NK-92 treated with Interleukin-12 subunit alpha and Interleukin-12 subunit beta, amount 100 ng/mL, for 24 hours (cell line): Measurements from ENCODE around the gene PPT1.
"Not testable (repeated sequence)": the region's sequence is repeated elsewhere in the genome, so short reads cannot be mapped to it uniquely, and the experiment has no call there.

Experiments used
- DNase-seq: peaks from one replicate; lab custom pipeline; 2025; lab: John Stamatoyannopoulos, UW

Gene PPT1

DNA sequence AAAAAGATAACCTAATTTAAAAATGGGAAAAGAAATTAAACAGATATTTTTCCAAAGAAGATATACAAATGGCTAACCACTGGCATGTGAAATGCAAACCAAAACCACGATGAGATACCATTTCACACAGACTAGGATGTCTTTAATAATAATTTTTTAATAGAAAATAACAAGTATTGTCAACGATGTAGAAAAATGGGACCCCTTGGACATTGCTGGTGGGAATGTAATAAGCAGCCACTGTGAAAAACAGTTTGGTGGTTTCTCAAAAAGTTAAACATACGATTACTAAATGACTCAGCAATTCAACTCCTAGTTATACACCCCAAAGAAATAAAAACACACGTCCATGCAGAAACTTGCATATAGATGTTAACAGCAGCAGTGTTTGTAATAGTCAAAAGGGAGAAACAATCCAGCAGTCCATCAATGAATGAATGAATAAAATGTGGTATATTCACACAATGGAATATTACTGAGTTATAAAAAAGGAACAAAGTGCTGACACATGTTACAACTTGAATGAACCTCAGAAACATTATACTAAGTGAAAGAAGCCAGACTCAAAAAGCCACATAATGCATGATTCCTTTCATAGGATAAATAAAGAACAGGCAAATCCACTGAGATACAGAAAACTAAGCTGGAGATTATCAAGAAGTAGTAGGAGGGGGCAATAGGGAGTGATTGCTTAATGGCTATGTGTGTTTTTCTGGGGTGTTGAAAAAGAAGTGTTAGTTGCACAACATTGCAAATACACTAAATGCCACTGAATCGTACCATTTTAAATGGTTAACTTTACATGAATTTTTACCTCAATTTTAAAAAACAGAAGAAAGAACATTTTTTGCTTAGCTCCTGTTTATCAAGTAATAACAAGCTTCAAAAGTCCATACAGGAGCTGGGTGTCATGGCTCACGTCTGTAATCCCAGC is 4.1 kb downstream of the PPT1 start:
- no peak for DNase-seq

DNA sequence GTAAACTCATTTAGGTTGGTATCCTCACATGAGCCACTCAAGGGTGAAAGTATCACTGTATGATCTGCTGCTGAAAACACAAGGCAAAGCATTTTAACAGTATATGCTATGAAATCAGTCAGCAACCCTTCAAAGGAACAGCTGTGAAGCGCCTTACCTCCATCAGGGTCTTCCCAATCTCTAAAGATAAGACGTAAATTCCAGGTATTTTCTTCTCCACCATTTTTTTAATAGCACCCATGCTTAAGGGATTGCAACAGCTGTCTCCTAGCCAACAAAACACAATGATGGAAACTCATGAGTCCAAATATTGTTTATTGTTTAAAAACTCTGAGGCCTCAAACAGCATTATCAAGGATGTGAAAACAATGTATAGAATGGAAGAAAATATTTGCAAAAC is 4.8 kb downstream of the PPT1 start:
- DNase-seq: no peak

GRCh38 chr1:40090652-40091355 is 6.2 kb downstream of the PPT1 start:
- no peak for DNase-seq

- DNase-seq: not testable (repeated sequence)
Observed at GRCh38 chr1:40084750-40085149, 12.3 kb downstream of the PPT1 start.

GRCh38 chr1:40081871-40082270 is 15.2 kb downstream of the PPT1 start:
- no peak for DNase-seq

DNA sequence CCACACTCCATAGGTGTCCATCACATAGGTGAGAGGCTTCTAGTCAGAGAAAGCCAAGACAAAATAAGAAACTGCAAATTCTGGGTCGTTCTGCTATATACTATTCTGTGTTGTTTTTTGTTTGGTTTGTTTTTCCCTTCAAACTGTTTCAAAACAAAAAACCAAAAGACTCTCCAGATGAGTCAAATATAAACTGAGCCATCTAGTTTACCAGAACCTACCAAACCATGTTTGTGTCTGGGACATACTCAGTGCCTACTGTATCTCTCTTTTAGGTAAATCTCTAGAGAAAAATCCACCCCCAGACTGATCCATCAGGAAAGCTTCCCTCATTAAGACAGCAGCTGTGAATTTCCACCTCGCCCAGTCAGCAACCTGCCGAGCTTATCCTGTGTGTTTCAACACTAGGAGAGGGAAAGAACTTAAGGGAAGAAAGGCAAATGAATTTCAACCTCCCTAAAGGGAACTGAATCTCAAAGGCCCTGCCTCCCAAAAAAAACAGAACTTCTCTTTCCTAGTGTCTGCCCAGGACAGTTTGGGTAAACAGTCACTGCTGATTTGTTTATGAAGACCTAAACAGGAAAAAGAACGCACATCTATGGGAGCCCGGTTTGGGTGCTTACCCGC is 17.2 kb downstream of the PPT1 start:
- no peak for DNase-seq

DNA sequence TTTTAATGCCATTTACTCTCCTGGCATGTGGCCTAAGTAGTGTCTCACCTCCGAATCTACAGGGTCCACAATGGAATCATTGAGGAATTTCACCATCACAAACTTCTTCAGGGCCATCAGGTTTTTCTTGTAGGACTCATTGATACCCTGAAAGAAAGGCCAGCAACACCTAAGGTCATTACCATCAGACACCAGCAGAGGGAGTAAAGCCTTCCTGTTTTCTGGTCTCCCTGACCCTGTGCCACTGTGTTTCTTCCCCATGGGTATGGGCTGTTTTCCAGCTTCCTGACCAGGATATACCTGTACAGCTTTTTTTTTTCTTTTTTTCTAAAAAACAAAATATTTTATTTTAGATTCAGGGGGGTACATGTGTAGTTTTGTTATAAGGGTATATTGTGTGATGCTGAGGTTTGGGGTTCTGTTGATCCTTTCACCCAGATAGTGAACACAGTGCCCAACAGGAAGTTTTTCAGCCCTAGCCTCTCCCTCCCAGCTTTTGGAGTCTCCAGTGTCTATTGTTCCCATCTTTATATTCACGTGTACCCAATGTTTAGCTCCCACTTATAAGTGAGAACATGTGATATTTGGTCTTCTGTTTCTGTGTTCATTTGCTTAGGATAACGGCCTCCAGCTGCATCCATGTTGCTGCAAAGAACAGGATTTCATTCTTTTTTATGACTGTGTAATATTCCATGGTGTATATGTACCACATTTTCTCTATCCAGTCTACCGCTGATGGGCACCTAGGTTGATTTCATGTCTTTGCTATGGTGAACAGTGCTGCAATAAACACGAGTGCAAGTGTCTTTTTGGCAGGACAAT is 18.3 kb downstream of the PPT1 start:
- peak; percentile 13 for DNase-seq

GRCh38 chr1:40076895-40077312 is 20.1 kb downstream of the PPT1 start:
- DNase-seq: no peak

DNA sequence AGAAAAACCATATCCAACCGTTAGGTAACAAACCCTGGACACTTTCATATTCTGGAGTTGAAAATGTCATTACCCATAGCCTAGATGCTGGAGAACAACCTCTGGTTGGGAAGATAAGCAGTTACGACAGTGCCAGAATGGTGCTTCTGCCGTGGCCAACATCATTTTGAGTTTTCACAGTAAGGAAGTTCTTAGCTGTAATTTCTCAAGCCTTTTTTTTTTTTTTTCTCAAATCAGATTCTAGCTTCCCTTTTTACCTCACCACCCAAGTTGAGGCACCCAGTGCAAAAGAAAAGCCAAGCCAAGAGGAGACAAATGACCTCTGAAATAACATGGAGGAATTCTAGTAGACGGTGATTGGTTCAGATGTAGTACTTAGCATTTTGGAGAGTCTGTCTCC is 21.8 kb downstream of the PPT1 start:
- DNase-seq: no peak

GRCh38 chr1:40073062-40073461 is 24.0 kb downstream of the PPT1 start:
- no peak for DNase-seq

DNA sequence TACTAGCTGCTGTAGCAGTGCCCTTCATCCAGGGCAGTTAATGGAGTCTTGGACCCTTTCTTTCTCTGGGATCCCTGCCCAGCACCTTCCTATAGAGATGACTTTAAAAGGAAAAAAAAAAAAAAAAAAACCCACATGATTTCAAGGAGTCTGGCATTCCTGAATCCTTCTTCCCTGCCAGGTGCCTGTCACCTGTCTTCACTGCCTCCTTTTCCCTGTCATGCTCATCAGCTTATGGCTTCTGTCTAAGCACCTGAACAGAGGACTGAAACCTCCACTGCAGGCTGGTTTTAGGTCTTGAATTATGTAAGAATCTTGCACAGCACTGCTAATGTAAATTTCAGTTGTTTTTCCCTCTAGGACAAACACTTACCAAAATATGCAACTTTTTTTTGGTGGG is 24.9 kb downstream of the PPT1 start:
- no peak for DNase-seq

DNA sequence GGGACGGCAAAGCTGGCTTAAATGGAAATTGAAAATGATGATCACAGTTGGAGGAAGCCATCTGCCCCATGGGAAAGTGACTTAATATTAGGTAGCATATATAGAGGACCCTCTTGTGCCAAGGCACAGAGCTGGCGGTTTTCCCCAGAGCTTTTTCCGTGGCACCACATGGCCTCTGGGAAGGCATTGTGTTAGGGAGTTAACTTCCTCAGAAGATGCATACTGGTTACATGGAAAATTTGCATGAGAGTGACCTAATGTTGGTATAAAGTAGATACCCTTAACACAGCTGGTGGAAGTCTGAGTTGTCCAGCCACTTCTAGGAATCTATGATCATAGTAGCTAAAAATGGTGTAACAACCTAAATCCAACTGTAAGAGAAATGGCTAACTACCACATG is 29.2 kb downstream of the PPT1 start:
- DNase-seq: no peak

- no peak for DNase-seq
Observed at GRCh38 chr1:40067023-40067422, 30.0 kb downstream of the PPT1 start.

DNA sequence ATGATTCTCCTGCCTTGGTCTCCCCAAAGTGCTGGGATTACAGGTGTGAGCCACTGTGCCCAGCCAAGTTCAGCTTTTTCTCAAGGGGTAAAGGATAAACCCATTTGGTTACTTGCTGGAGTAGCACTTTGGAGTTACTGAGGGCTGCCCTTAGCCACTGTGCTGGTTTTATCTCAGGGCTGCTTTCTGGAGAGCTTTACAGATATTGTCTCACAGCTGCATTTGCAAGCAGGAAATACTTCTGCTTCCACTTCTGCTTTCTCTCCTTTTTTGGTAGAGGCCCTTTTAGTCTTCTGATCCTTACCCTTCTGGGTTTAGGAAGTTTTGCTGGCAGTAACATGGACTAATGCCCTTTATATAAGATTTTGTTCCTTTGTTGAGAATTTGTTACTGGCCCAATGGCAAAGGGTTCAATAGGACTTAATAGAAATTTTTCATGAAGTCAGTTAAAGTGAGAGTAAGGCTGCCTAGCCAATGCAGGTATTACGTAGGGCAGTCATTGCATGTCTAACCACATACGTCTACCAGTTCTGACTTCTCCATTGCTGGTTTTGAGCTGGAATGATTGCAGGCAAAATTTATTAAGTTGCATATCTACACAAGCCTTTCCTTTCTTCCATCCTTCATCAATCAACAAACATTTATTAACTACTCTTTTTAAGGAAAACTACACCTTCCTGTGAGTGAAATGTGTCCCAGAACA is 32.1 kb downstream of the PPT1 start:
- no peak for DNase-seq

- DNase-seq: peak; percentile 36
Observed at GRCh38 chr1:40059960-40060750, 36.9 kb downstream of the PPT1 start.

- peak; percentile 12 for DNase-seq
Observed at GRCh38 chr1:40059338-40059959, 37.6 kb downstream of the PPT1 start.

DNA sequence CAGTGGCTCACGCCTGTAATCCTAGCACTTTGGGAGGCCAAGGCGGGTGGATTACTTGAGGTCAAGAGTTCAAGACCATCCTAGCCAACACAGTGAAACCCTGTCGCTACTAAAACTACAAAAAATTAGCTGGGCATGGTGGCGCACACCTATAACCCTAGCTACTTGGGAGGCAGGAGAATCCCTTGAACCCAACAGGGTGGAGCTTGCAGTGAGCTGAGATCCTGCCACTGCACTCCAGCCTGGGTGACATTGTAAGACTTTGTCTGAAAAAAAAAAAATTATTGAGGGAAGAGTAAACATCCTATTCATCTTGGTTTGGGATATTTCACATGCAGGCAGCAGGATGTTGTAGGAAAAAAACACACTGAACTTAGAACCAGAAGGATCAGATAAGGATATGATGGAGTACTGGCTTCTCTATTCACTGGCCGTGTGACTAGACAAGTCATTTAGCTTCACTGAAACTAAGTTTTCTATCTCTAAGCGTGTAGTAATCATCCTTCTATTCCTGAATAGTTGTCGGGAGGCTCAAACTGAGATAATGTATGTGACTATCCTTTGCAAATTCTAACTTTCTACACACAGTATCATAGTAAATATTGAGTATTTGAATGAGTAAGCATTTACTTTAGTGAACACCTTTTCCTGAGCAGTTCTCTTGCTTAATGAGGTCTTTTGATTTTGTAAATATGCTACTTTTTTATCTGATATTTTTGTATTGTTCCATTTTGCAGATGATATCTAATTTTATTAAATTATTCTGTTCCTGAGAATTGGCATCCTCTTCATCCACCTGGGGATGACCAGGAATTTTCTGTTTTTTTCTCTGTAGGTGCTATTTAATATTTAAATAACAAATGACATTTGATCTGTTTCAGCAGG is 38.4 kb downstream of the PPT1 start:
- DNase-seq: no peak

DNA sequence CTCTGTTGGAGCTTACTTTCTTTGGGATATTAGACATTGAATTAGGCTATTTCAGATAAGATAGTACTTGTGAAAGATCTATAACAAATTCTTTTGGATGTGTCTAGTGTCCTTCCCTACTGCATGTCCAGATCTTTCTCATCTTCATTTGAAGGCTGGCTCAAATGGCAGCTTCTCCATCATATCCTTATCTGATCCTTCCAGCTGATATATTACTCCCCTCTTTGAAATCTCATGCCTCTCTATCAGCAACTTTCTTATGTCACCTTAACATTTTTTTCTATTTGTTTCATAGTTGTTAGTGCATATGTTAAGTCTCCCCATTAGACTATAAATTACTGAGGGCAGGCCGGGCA is 39.0 kb downstream of the PPT1 start:
- no peak for DNase-seq
